Measurements from ENCODE around the gene TSNAX.
A peak's percentile ranks its signal among the peaks of the same experiment; 100 is the strongest.

The TSNAX gene

GRCh38 chr1:231601824-231602672 is 73.6 kb downstream of the TSNAX start:
- DNase-seq (ENCODE audit: low spot score) = no peak

GRCh38 chr1:231602673-231602984 is 74.2 kb downstream of the TSNAX start:
- DNase-seq (ENCODE audit: low spot score) = no peak

- DNase-seq (ENCODE audit: low spot score) = peak; percentile 69
Measured at GRCh38 chr1:231603598-231604275, 75.3 kb downstream of the TSNAX start.

- no peak for DNase-seq (ENCODE audit: low spot score)
Measured at GRCh38 chr1:231604276-231604621, 75.8 kb downstream of the TSNAX start.

- no peak for DNase-seq (ENCODE audit: low spot score)
Measured at GRCh38 chr1:231605149-231606100, 77.0 kb downstream of the TSNAX start.

- DNase-seq (ENCODE audit: low spot score) = no peak
Measured at GRCh38 chr1:231606712-231607111, 78.2 kb downstream of the TSNAX start.

- DNase-seq (ENCODE audit: low spot score) = no peak
Measured at GRCh38 chr1:231610388-231610787, 81.9 kb downstream of the TSNAX start.

GRCh38 chr1:231611111-231611510 is 82.6 kb downstream of the TSNAX start:
- no peak for DNase-seq (ENCODE audit: low spot score)

- no peak for DNase-seq (ENCODE audit: low spot score)
Measured at GRCh38 chr1:231611851-231612250, 83.4 kb downstream of the TSNAX start.

- no peak for DNase-seq (ENCODE audit: low spot score)
Measured at GRCh38 chr1:231612393-231613089, 84.1 kb downstream of the TSNAX start.

GRCh38 chr1:231613419-231614349 is 85.2 kb downstream of the TSNAX start:
- DNase-seq (ENCODE audit: low spot score) = no peak
